ENCODE results near the gene ITGB1BP1.

The ITGB1BP1 gene

GRCh38 chr2:9355270-9355669 is 68.1 kb downstream of the ITGB1BP1 start:
- Histone ChIP-seq H3K27me3 (ENCODE audit: insufficient read depth, poor library complexity, severe bottlenecking) (peaks cover 3% of the 10 kb centered on the region), H3K27ac (replicated peaks) (no peak overlapping the region), H3K4me3 (replicated peaks; ENCODE audit: insufficient read depth, low read length) (no peak overlapping the region)
- no peak for DNase-seq (ENCODE audit: low read depth in 1 of 2, low spot score in 1 of 2)
- no peak for TF ChIP-seq POLR2AphosphoS5 (IDR thresholded peaks at IDR 0.05; ENCODE audit: low read depth)
- TF ChIP-seq SPI1 (IDR thresholded peaks at IDR 0.05; ENCODE audit: borderline replicate concordance, low read depth), result no peak
- TF ChIP-seq, protein P1, sequence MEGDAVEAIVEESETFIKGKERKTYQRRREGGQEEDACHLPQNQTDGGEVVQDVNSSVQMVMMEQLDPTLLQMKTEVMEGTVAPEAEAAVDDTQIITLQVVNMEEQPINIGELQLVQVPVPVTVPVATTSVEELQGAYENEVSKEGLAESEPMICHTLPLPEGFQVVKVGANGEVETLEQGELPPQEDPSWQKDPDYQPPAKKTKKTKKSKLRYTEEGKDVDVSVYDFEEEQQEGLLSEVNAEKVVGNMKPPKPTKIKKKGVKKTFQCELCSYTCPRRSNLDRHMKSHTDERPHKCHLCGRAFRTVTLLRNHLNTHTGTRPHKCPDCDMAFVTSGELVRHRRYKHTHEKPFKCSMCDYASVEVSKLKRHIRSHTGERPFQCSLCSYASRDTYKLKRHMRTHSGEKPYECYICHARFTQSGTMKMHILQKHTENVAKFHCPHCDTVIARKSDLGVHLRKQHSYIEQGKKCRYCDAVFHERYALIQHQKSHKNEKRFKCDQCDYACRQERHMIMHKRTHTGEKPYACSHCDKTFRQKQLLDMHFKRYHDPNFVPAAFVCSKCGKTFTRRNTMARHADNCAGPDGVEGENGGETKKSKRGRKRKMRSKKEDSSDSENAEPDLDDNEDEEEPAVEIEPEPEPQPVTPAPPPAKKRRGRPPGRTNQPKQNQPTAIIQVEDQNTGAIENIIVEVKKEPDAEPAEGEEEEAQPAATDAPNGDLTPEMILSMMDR (IDR thresholded peaks at IDR 0.05; ENCODE audit: insufficient read depth, low read length), result no peak
- TF ChIP-seq GABPA (IDR thresholded peaks at IDR 0.05; ENCODE audit: low read depth), result no peak
- no peak for TF ChIP-seq REST (IDR thresholded peaks at IDR 0.05; ENCODE audit: insufficient replicate concordance, low read depth)

GRCh38 chr2:9354318-9354717 is 69.0 kb downstream of the ITGB1BP1 start:
- TF ChIP-seq POLR2AphosphoS5 (IDR thresholded peaks at IDR 0.05; ENCODE audit: low read depth) (no peak), GABPA (IDR thresholded peaks at IDR 0.05; ENCODE audit: low read depth) (no peak), REST (IDR thresholded peaks at IDR 0.05; ENCODE audit: insufficient replicate concordance, low read depth) (no peak), SPI1 (IDR thresholded peaks at IDR 0.05; ENCODE audit: borderline replicate concordance, low read depth) (no peak)
- TF ChIP-seq, protein P1 (IDR thresholded peaks at IDR 0.05; ENCODE audit: insufficient read depth, low read length), result no peak
- DNase-seq (ENCODE audit: low read depth in 1 of 2, low spot score in 1 of 2), result no peak
- Histone ChIP-seq H3K27ac (replicated peaks) (no peak overlapping the region), H3K4me3 (replicated peaks; ENCODE audit: insufficient read depth, low read length) (no peak overlapping the region), H3K27me3 (ENCODE audit: insufficient read depth, poor library complexity, severe bottlenecking) (peaks cover 5% of the 10 kb centered on the region)

Data from HL-60 (cell line).